H1 (cell line): ENCODE measurements around the gene MAP2K5. TPM values are rescaled to one million over a fixed set of nuclear protein-coding genes. Genes with fewer than 3 reads are reported as not detected.

ENCODE experiments used
- CTCF ChIA-PET: fragments of 300-600 bp; sonication (Branson Sonifier 250); formaldehyde crosslinking; loops from one replicate; lab custom pipeline; 2021; ENCODE audit not compliant: partially characterized antibody; lab: Charles Lee
- POLR2A ChIA-PET: fragments of 300-600 bp; sonication (Branson Sonifier 250); formaldehyde crosslinking; loops from one replicate; lab custom pipeline; 2021; ENCODE audit warnings: inconsistent platforms; ENCODE audit not compliant: partially characterized antibody; lab: Charles Lee
- DNase-seq, 2 experiments: peaks; one replicate each; pipeline versions ENCODE4 v3.0.0 to v3.0.0-alpha.2; 2010 to 2022; ENCODE audit warnings: low spot score in 2 of 2, low read depth in 1 of 2, mixed read lengths in 1 of 2
- FAIRE-seq: peaks from 2 replicates; lab custom pipeline; 2011; peaks lifted over from hg19 to GRCh38; lab: Jason Lieb, UNC
- H2AFZ ChIP-seq: 2 replicates; pipeline ENCODE4 v1.8.1; 2012; ENCODE audit warnings: low read length, inconsistent platforms
- H2AK5ac ChIP-seq: 2 replicates; pipeline ENCODE4 v1.6.1; 2013; ENCODE audit warnings: low read depth, low read length
- H2BK120ac ChIP-seq: replicated peaks from 2 replicates; pipeline ENCODE3; 2013; ENCODE audit warnings: low read depth, low read length, inconsistent platforms
- H2BK12ac ChIP-seq: 2 replicates; pipeline ENCODE4 v1.6.1; 2013; ENCODE audit warnings: low read depth, low read length
- H2BK15ac ChIP-seq: 2 replicates; pipeline ENCODE4 v1.6.1; 2013; ENCODE audit warnings: low read length
- H2BK20ac ChIP-seq: 2 replicates; pipeline ENCODE4 v1.6.1; 2013; ENCODE audit warnings: low read length
- H2BK5ac ChIP-seq: 2 replicates; pipeline ENCODE4 v1.6.1; 2013; ENCODE audit warnings: low read depth, low read length
- H3K14ac ChIP-seq: 2 replicates; pipeline ENCODE4 v1.6.1; 2013; ENCODE audit warnings: inconsistent platforms; ENCODE audit not compliant: insufficient read length
- H3K18ac ChIP-seq: 2 replicates; pipeline ENCODE4 v1.6.1; 2013; ENCODE audit warnings: low read length; ENCODE audit errors: extremely low read depth
- H3K23ac ChIP-seq: 2 replicates; pipeline ENCODE4 v1.6.1; 2013; ENCODE audit warnings: inconsistent platforms; ENCODE audit not compliant: insufficient read length
- H3K23me2 ChIP-seq: 2 replicates; pipeline ENCODE4 v1.6.1; 2013; ENCODE audit warnings: low read depth, low read length
- H3K27ac ChIP-seq: 2 replicates; pipeline ENCODE4 v1.6.1; 2011; ENCODE audit warnings: low read depth, low read length, inconsistent platforms
- H3K27me3 ChIP-seq, 4 experiments: replicated peaks in 1 of 4; 1 replicate in 1 of 4; 2 replicates in 3 of 4; pipeline versions ENCODE4 v1.6.1 to v1.8.1; 2011 to 2013; ENCODE audit warnings: low read length in 3 of 4, mild to moderate bottlenecking in 3 of 4, inconsistent platforms in 2 of 4, mixed read lengths in 2 of 4, moderate library complexity in 1 of 4; ENCODE audit not compliant: control insufficient read depth in 3 of 4, insufficient read depth in 3 of 4; ENCODE audit errors: extremely low read depth in 1 of 4
- H3K36me3 ChIP-seq, 4 experiments: 2 replicates each; pipeline versions ENCODE4 v1.6.1 to v1.8.1; 2011 to 2013; ENCODE audit warnings: mild to moderate bottlenecking in 4 of 4, low read length in 3 of 4, moderate library complexity in 2 of 4, control low read depth in 1 of 4, inconsistent platforms in 1 of 4; ENCODE audit not compliant: insufficient read depth in 4 of 4, control insufficient read depth in 2 of 4
- H3K4ac ChIP-seq: replicated peaks from 2 replicates; pipeline ENCODE3; 2013; ENCODE audit warnings: low read length, low read depth, mixed read lengths, inconsistent platforms; ENCODE audit not compliant: insufficient read length
- H3K4me1 ChIP-seq, 4 experiments: replicated peaks in 1 of 4; 1 replicate in 1 of 4; 2 replicates in 3 of 4; pipeline versions ENCODE4 v1.6.1 to v1.8.1; 2011 to 2013; ENCODE audit warnings: low read length in 3 of 4, inconsistent platforms in 2 of 4, mixed read lengths in 1 of 4; ENCODE audit not compliant: insufficient read depth in 4 of 4, control insufficient read depth in 3 of 4
- H3K4me2 ChIP-seq, 2 experiments: 2 replicates each; pipeline versions ENCODE4 v1.6.1 to v1.8.1; 2011 to 2013; ENCODE audit warnings: low read depth in 2 of 2, low read length in 2 of 2, control low read depth in 1 of 2, inconsistent platforms in 1 of 2, mild to moderate bottlenecking in 1 of 2; ENCODE audit not compliant: insufficient read depth in 1 of 2
- H3K4me3 ChIP-seq, 4 experiments: fragments of 200-600, 300-600 bp in 1 of 4; sonication (generic), shearing (Covaris generic), sonication (Bioruptor Twin) in 1 of 4; 2 replicates each; pipeline versions ENCODE4 v1.5.1 to v1.8.1; 2011 to 2016; ENCODE audit warnings: low read length in 4 of 4, low read depth in 3 of 4, control low read depth in 2 of 4, inconsistent platforms in 2 of 4, mild to moderate bottlenecking in 2 of 4, mixed read lengths in 1 of 4, moderate library complexity in 1 of 4; ENCODE audit not compliant: insufficient read depth in 2 of 4; ENCODE audit errors: extremely low read depth in 1 of 4
- H3K56ac ChIP-seq: replicated peaks from 2 replicates; pipeline ENCODE3; 2013; ENCODE audit warnings: low read depth, mild to moderate bottlenecking, mixed read lengths, low read length, inconsistent platforms; ENCODE audit not compliant: insufficient read length
- H3K79me1 ChIP-seq: 2 replicates; pipeline ENCODE4 v1.6.1; 2013; ENCODE audit warnings: low read depth, low read length, control low read depth
- H3K79me2 ChIP-seq, 2 experiments: 2 replicates each; pipeline versions ENCODE4 v1.6.1 to v1.8.1; 2012 to 2013; ENCODE audit warnings: low read length in 2 of 2, mild to moderate bottlenecking in 2 of 2, inconsistent platforms in 1 of 2; ENCODE audit not compliant: insufficient read depth in 2 of 2, control insufficient read depth in 1 of 2
- H3K9ac ChIP-seq, 4 experiments: replicated peaks in 1 of 4; 1 replicate in 1 of 4; 2 replicates in 3 of 4; pipeline versions ENCODE4 v1.6.1 to v1.8.1; 2011 to 2013; ENCODE audit warnings: low read depth in 3 of 4, low read length in 3 of 4, control low read depth in 2 of 4, mild to moderate bottlenecking in 2 of 4, moderate library complexity in 2 of 4, inconsistent platforms in 1 of 4; ENCODE audit errors: extremely low read depth in 1 of 4
- H3K9me3 ChIP-seq, 2 experiments: 2 replicates each; pipeline versions ENCODE4 v1.6.1 to v1.8.1; 2012 to 2013; ENCODE audit warnings: mild to moderate bottlenecking in 2 of 2, moderate library complexity in 2 of 2, control low read depth in 1 of 2, inconsistent platforms in 1 of 2, low read depth in 1 of 2, low read length in 1 of 2, mixed read lengths in 1 of 2; ENCODE audit not compliant: insufficient read depth in 2 of 2
- H4K20me1 ChIP-seq, 2 experiments: replicated peaks in 1 of 2; 2 replicates each; pipeline versions ENCODE3 to v1.8.1; 2011 to 2013; ENCODE audit warnings: inconsistent platforms in 2 of 2, low read length in 2 of 2, mild to moderate bottlenecking in 1 of 2; ENCODE audit not compliant: insufficient read depth in 2 of 2, control insufficient read depth in 1 of 2
- H4K5ac ChIP-seq: 2 replicates; pipeline ENCODE4 v1.6.1; 2013; ENCODE audit warnings: low read length, low read depth, mixed read lengths, inconsistent platforms; ENCODE audit not compliant: insufficient read length
- H4K8ac ChIP-seq: 2 replicates; pipeline ENCODE4 v1.8.0; 2013; ENCODE audit warnings: mild to moderate bottlenecking, moderate library complexity, low read length, inconsistent platforms; ENCODE audit not compliant: insufficient read depth; ENCODE audit errors: extremely low read depth
- H4K91ac ChIP-seq: replicated peaks from 2 replicates; pipeline ENCODE3; 2013; ENCODE audit warnings: low read length, mixed read lengths, inconsistent platforms; ENCODE audit not compliant: insufficient read length
- RBBP5 ChIP-seq: IDR thresholded peaks from 2 replicates; pipeline ENCODE4 v1.7.1; 2012; ENCODE audit warnings: low read depth, mild to moderate bottlenecking, inconsistent platforms, low read length, moderate library complexity, borderline replicate concordance
- TBP ChIP-seq: IDR thresholded peaks from 2 replicates; pipeline ENCODE4 v1.6.1; 2011; ENCODE audit warnings: low read depth, low read length, improper control_type of control experiment
- whole genome bisulfite sequencing, 2 experiments: shearing (Covaris generic) in 1 of 2; methylation state at CpG; one replicate each; pipeline versions ENCODE4 v1.1.6 to v1.1.7; 2013 to 2015; ENCODE audit warnings: low lambda C conversion rate in 2 of 2, mixed read lengths in 2 of 2, inconsistent platforms in 1 of 2, low coverage in 1 of 2, missing lambda C conversion rate in 1 of 2; ENCODE audit not compliant: insufficient replicate concordance in 2 of 2, insufficient coverage in 1 of 2, insufficient read length in 1 of 2; ENCODE audit errors: extremely low coverage in 1 of 2, missing lambda C conversion rate in 1 of 2; 5-methylcytosine and 5-hydroxymethylcytosine counted together
- polyA plus RNA-seq, 7 experiments: library from polyadenylated mRNA; depleted of rRNA in 3 of 7; stranded (reverse) in 5 of 7; unstranded in 2 of 7; fragments of >200 nt in 5 of 7; fragments of 200-250 nt in 2 of 7; gene quantifications; 1 replicate in 5 of 7; 2 replicates in 1 of 7; 4 replicates in 1 of 7; pipeline versions ENCODE4 v1.2.1 to v1.2.3, GENCODE V29; 2011 to 2013; ENCODE audit warnings: missing spikeins in 2 of 7, mixed read lengths in 2 of 7
- total RNA-seq: library from RNA; stranded (reverse); fragmentation: NEBNext Ultra II Directional; extraction: Animal tissue kit (Norgen Biotek cat#: 25700); gene quantifications from 2 replicates; pipeline ENCODE4 v1.2.1, GENCODE V29; 2021

Gene MAP2K5
- total and polyA plus RNA-seq, 2 of the 8 experiments (the other 6 are each of a cell fraction or from before 2014, with no cell fraction given) = 4.4 to 15.8 TPM

GRCh38 chr15:67799801-67800205 is 257.3 kb downstream of the MAP2K5 start:
- no peak overlapping the region for H2BK20ac ChIP-seq
- H2BK15ac ChIP-seq = no peak overlapping the region
- H3K4ac ChIP-seq = no peak overlapping the region
- H3K27ac ChIP-seq = no peak overlapping the region
- no peak overlapping the region for H2AFZ ChIP-seq
- peaks cover 0 to 4% of the 10 kb centered on the region in 2 experiments; a peak in 1 of 4 replicates for H3K9me3 ChIP-seq
- FAIRE-seq = no peak
- H3K4me3 ChIP-seq = no peak overlapping the region
- 0 out of 8 replicates have a peak, but pooled peaks cover 0 to 5% (median 0%) of the 10 kb centered on the region in 4 experiments for H3K36me3 ChIP-seq
- H3K18ac ChIP-seq = no peak overlapping the region
- H4K91ac ChIP-seq = no peak overlapping the region
- POLR2A ChIA-PET = no interaction called here
- no peak overlapping the region for H3K4me2 ChIP-seq
- H4K5ac ChIP-seq = no peak overlapping the region
- H3K79me1 ChIP-seq = no peaks in the 10 kb centered on the region
- H3K23ac ChIP-seq = no peak overlapping the region
- DNase-seq = no peak
- no peak overlapping the region for H2BK12ac ChIP-seq
- no peak overlapping the region for H2BK120ac ChIP-seq
- WGBS, 2 experiments = 74% methylated on average over 6 of the region's 6 CpGs; no CpG with 5 or more reads in 1 of the 2 experiments
- CTCF ChIA-PET = no interaction called here
- no peaks in the 10 kb centered on the region for H3K23me2 ChIP-seq
- H3K4me1 ChIP-seq = peaks cover 3 to 16% (median 9%) of the 10 kb centered on the region in 4 experiments
- no peak overlapping the region for H2BK5ac ChIP-seq
- peaks cover 0 to 2% of the 10 kb centered on the region in 2 experiments for H4K20me1 ChIP-seq
- no peak overlapping the region for H3K14ac ChIP-seq
- 0 out of 2 replicates have a peak overlapping the region, but pooled peaks have one; percentile 19 for H2AK5ac ChIP-seq
- H3K27me3 ChIP-seq = no peaks in the 10 kb centered on the region; a peak in 1 of 7 replicates
- H3K79me2 ChIP-seq = no peaks in the 10 kb centered on the region
- H4K8ac ChIP-seq = no peak overlapping the region
- H3K9ac ChIP-seq = no peak overlapping the region
- no peak overlapping the region for H3K56ac ChIP-seq
- TF ChIP-seq TBP (no peak), RBBP5 (no peak)
